Ovary (tissue), 9 donors: Measurements from ENCODE around the gene TMCC3. TPM values are rescaled to one million over a fixed set of nuclear protein-coding genes. Genes with fewer than 3 reads are reported as not detected.

ENCODE experiments used
- DNase-seq, 5 donors: peaks; one replicate each; pipeline ENCODE4 v3.0.0-alpha.2; 2019 to 2020
- H3K27ac ChIP-seq, 2 donors: fragments of 200-600 bp; one replicate each; pipeline versions ENCODE4 v1.5.1 to v1.8.0; 2019 to 2022
- H3K27me3 ChIP-seq: fragments of 200-600 bp; one replicate; pipeline ENCODE4 v1.8.0; 2022
- H3K36me3 ChIP-seq: fragments of 200-600 bp; sonication (generic); one replicate; pipeline ENCODE4 v1.5.1; 2019
- H3K4me1 ChIP-seq: one replicate; pipeline ENCODE4 v1.8.1; 2013; ENCODE audit warnings: mild to moderate bottlenecking, moderate library complexity; ENCODE audit not compliant: insufficient read depth
- H3K4me3 ChIP-seq: fragments of 200-600 bp; sonication (generic); one replicate; pipeline ENCODE4 v1.5.1; 2017
- H3K9me3 ChIP-seq, 2 donors: fragments of 200-600 bp in 1 of 2; sonication (generic) in 1 of 2; one replicate each; pipeline versions ENCODE4 v1.5.1 to v1.8.1; 2013 to 2019; ENCODE audit warnings: mild to moderate bottlenecking in 1 of 2, moderate library complexity in 1 of 2
- EP300 ChIP-seq: sonication (generic); formaldehyde crosslinking; IDR thresholded peaks from one replicate; pipeline ENCODE4 v1.6.1; 2017; ENCODE audit warnings: antibody characterized with exemption
- POLR2A ChIP-seq: fragments of 450-650 bp; IDR thresholded peaks from one replicate; pipeline ENCODE4 v1.6.1; 2017; ENCODE audit warnings: antibody characterized with exemption, mild to moderate bottlenecking, moderate library complexity
- WGBS, 3 donors: extraction: QIAGEN DNeasy Blood & Tissue Kit in 1 of 3; methylation state at CpG; one replicate each; pipeline versions ENCODE4 v1.1.5 to v1.1.7; 2013 to 2017; 5-methylcytosine and 5-hydroxymethylcytosine counted together
- intact Hi-C, 4 donors: fragments of 100-400 bp; cut with DNase I; formaldehyde crosslinking; loops; one replicate each; pipeline versions ENCODE4 v1.11.0 to v1.15.1; 2022 to 2023
- polyA plus RNA-seq, 2 donors: library from polyadenylated mRNA; stranded (reverse); fragments of 200-250 nt in 1 of 2; fragments of 350-450 nt in 1 of 2; fragmentation: Illumina TruSeq in 1 of 2; extraction: RNeasy Lipid Tissue Mini Kit (QIAGEN cat#74804) in 1 of 2; gene quantifications; one replicate each; pipeline ENCODE4 v1.2.3, GENCODE V29; 2013 to 2014
- total RNA-seq, 7 donors: library from RNA; depleted of rRNA in 2 of 7; stranded (reverse); fragments of >200 nt in 2 of 7; fragmentation: NEBNext Ultra II Directional in 3 of 7; extraction: Animal tissue kit (Norgen Biotek cat#: 25700) in 3 of 7; gene quantifications; one replicate each; pipeline versions ENCODE4 v1.1.0 to v1.2.4, GENCODE V29; 2016 to 2023
- TF ChIP-seq, protein P1 (sequence below), 3 donors: fragments of 450-650 bp in 2 of 3; fragments of 200-600 bp in 1 of 3; IDR thresholded peaks; one replicate each; pipeline versions ENCODE4 v1.5.1 to v1.8.0; 2016 to 2022; ENCODE audit warnings: antibody characterized with exemption in 3 of 3, mild to moderate bottlenecking in 1 of 3
- donor health status: DM: no; HTN: no; CAD: no; lungs with moderate emphysema.
- donor health status: DM: no; HTN: no; CAD: no.
- donor health status: Bipolar disorder and iron deficiency.
- donor health status: DM: yes; HTN: yes; CAD: no.
- donor health status: DM: no; HTN: no; CAD: no.
- donor health status: DM: yes; HTN: yes; CAD: no.

The TMCC3 gene
- total and polyA plus RNA-seq, 9 donors = 4.8 to 24.6 (median 9.6) TPM

- H3K4me1 ChIP-seq = no peaks in the 10 kb centered on the region
- H3K36me3 ChIP-seq = no peaks in the 10 kb centered on the region
- no peak for DNase-seq
- no peaks in the 10 kb centered on the region for H3K9me3 ChIP-seq
- H3K4me3 ChIP-seq = no peak overlapping the region
- no peak overlapping the region for H3K27ac ChIP-seq
- no peaks in the 10 kb centered on the region for H3K27me3 ChIP-seq
- 92 to 96% (median 94%) methylated on average over 2 of the region's 2 CpGs for WGBS, 3 donors
- intact Hi-C loops = no loop called here
- TF ChIP-seq EP300 (no peak), POLR2A (no peak)
- TF ChIP-seq, protein P1, sequence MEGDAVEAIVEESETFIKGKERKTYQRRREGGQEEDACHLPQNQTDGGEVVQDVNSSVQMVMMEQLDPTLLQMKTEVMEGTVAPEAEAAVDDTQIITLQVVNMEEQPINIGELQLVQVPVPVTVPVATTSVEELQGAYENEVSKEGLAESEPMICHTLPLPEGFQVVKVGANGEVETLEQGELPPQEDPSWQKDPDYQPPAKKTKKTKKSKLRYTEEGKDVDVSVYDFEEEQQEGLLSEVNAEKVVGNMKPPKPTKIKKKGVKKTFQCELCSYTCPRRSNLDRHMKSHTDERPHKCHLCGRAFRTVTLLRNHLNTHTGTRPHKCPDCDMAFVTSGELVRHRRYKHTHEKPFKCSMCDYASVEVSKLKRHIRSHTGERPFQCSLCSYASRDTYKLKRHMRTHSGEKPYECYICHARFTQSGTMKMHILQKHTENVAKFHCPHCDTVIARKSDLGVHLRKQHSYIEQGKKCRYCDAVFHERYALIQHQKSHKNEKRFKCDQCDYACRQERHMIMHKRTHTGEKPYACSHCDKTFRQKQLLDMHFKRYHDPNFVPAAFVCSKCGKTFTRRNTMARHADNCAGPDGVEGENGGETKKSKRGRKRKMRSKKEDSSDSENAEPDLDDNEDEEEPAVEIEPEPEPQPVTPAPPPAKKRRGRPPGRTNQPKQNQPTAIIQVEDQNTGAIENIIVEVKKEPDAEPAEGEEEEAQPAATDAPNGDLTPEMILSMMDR (IDR thresholded peaks at IDR 0.05) = no peak
Observed at GRCh38 chr12:94634717-94635116, 15.6 kb downstream of the TMCC3 start.

GRCh38 chr12:94633401-94633800 lies 17.0 kb downstream of the TMCC3 start:
- H3K4me3 ChIP-seq = no peak overlapping the region
- WGBS, 3 donors = 85 to 97% (median 92%) methylated on average over 1 of the region's 1 CpG
- no peaks in the 10 kb centered on the region for H3K27me3 ChIP-seq
- H3K9me3 ChIP-seq = no peaks in the 10 kb centered on the region
- H3K36me3 ChIP-seq = no peaks in the 10 kb centered on the region
- intact Hi-C loops = no loop called here
- peaks cover 1% of the 10 kb centered on the region for H3K4me1 ChIP-seq
- TF ChIP-seq, protein P1 (IDR thresholded peaks at IDR 0.05) = no peak
- no peak for TF ChIP-seq POLR2A
- no peak for TF ChIP-seq EP300
- DNase-seq = no peak
- no peak overlapping the region for H3K27ac ChIP-seq

GRCh38 chr12:94631058-94631457 lies 19.3 kb downstream of the TMCC3 start:
- Histone ChIP-seq H3K4me3 (no peak overlapping the region), H3K27ac (no peak overlapping the region), H3K27me3 (no peaks in the 10 kb centered on the region), H3K4me1 (peaks cover 2% of the 10 kb centered on the region), H3K36me3 (no peaks in the 10 kb centered on the region), H3K9me3 (no peaks in the 10 kb centered on the region)
- intact Hi-C loops = no loop called here
- WGBS, 3 donors = 90 to 94% (median 90%) methylated on average over 3 of the region's 3 CpGs
- TF ChIP-seq, protein P1 (IDR thresholded peaks at IDR 0.05) = no peak
- TF ChIP-seq EP300 = no peak
- TF ChIP-seq POLR2A = no peak
- DNase-seq = no peak

GRCh38 chr12:94628819-94629472 lies 21.4 kb downstream of the TMCC3 start:
- intact Hi-C loops = no loop called here
- no peak for DNase-seq
- H3K27me3 ChIP-seq = no peaks in the 10 kb centered on the region
- WGBS, 3 donors = 91 to 93% (median 92%) methylated on average over 6 of the region's 6 CpGs
- H3K4me3 ChIP-seq = no peak overlapping the region
- TF ChIP-seq, protein P1 (IDR thresholded peaks at IDR 0.05) = no peak
- TF ChIP-seq POLR2A = no peak
- no peak for TF ChIP-seq EP300
- no peaks in the 10 kb centered on the region for H3K9me3 ChIP-seq
- H3K4me1 ChIP-seq = peaks cover 2% of the 10 kb centered on the region
- no peaks in the 10 kb centered on the region for H3K36me3 ChIP-seq
- no peak overlapping the region for H3K27ac ChIP-seq
